GM23248 (cell line): Measurements from ENCODE around the gene RIMS4.

ENCODE experiments used
- EZH2 ChIP-seq: fragments of 200-600 bp; sonication (generic); IDR thresholded peaks from 2 replicates; pipeline ENCODE4 v1.6.1; 2018; ENCODE audit warnings: antibody characterized with exemption, mild to moderate bottlenecking; ENCODE audit not compliant: insufficient read depth, poor library complexity, severe bottlenecking
- EZH2phosphoT487 ChIP-seq: fragments of 200-600 bp; sonication (generic); IDR thresholded peaks from 2 replicates; pipeline ENCODE4 v1.6.1; 2018; ENCODE audit warnings: antibody characterized with exemption, moderate library complexity, mild to moderate bottlenecking, low read depth; ENCODE audit not compliant: insufficient read depth

GRCh38 chr20:44736170-44737021 is 74.0 kb downstream of the RIMS4 start:
- TF ChIP-seq EZH2 (no peak), EZH2phosphoT487 (no peak)
